Panc1 (cell line): ENCODE results near the gene CDK17. TPM values are rescaled to one million over a fixed set of nuclear protein-coding genes. Genes with fewer than 3 reads are reported as not detected.

Experiments
- ATAC-seq: fragments of 200-7000 bp; cut with Tn5 transposase; 2 replicates; pipeline ENCODE4 v1.9.1; 2020; ENCODE audit warnings: mild to moderate bottlenecking, moderate library complexity
- BruUV-seq: library from RNA; stranded (reverse); fragments of 400-500 nt; replicated peaks from 2 replicates; lab custom pipeline; 2021; lab: Mats Ljungman, UMichigan
- CTCF ChIA-PET: fragments of 300-600 bp; sonication (Branson Sonifier 250); formaldehyde crosslinking; loops from one replicate; lab custom pipeline; 2022; ENCODE audit warnings: antibody characterized with exemption; lab: Charles Lee
- POLR2A ChIA-PET: fragments of 300-600 bp; sonication (Branson Sonifier 250); formaldehyde crosslinking; loops from one replicate; lab custom pipeline; 2022; ENCODE audit warnings: antibody characterized with exemption; lab: Charles Lee
- DNase-seq: peaks from one replicate; pipeline ENCODE4 v3.0.0-alpha.2; 2010; ENCODE audit warnings: low read depth, low spot score
- H3K27ac ChIP-seq: 2 replicates; pipeline ENCODE4 v1.5.1; 2011; ENCODE audit warnings: mild to moderate bottlenecking, low read length, inconsistent platforms
- H3K27me3 ChIP-seq: fragments of 200-500 bp; sonication (Bioruptor generic); 2 replicates; pipeline ENCODE4 v1.6.0; 2014; ENCODE audit warnings: low read length, inconsistent platforms; ENCODE audit not compliant: control insufficient read depth, insufficient read depth
- H3K36me3 ChIP-seq: fragments of 200-500 bp; sonication (Bioruptor generic); 2 replicates; pipeline ENCODE4 v1.5.1; 2014; ENCODE audit warnings: inconsistent platforms, mild to moderate bottlenecking, low read length, moderate library complexity; ENCODE audit not compliant: control insufficient read depth, insufficient read depth
- H3K4me1 ChIP-seq: 2 replicates; pipeline ENCODE4 v1.5.1; 2011; ENCODE audit warnings: inconsistent platforms, mild to moderate bottlenecking, low read length, moderate library complexity; ENCODE audit not compliant: control insufficient read depth, insufficient read depth
- H3K4me3 ChIP-seq, 2 experiments: 2 replicates each; pipeline ENCODE4 v1.5.1; 2011 to 2012; ENCODE audit warnings: low read depth in 2 of 2, low read length in 2 of 2, mild to moderate bottlenecking in 2 of 2, inconsistent platforms in 1 of 2, moderate library complexity in 1 of 2
- H3K9me3 ChIP-seq: fragments of 200-500 bp; sonication (Bioruptor generic); 2 replicates; pipeline ENCODE4 v1.5.1; 2014; ENCODE audit warnings: low read depth, mild to moderate bottlenecking, inconsistent platforms, low read length, moderate library complexity; ENCODE audit not compliant: control insufficient read depth, insufficient read depth
- POLR2AphosphoS5 ChIP-seq: IDR thresholded peaks from 2 replicates; pipeline ENCODE4 v1.6.1; 2012; ENCODE audit warnings: mild to moderate bottlenecking, low read depth, low read length, moderate library complexity
- SIN3A ChIP-seq: IDR thresholded peaks from 2 replicates; pipeline ENCODE4 v1.6.1; 2012; ENCODE audit warnings: low read depth, mild to moderate bottlenecking, low read length, moderate library complexity, borderline replicate concordance; ENCODE audit not compliant: insufficient read depth
- TCF7L2 ChIP-seq: IDR thresholded peaks from 2 replicates; pipeline ENCODE4 v1.6.1; 2011; ENCODE audit warnings: mild to moderate bottlenecking, low read depth, low read length, inconsistent platforms
- in situ Hi-C: cut with HindIII; loops from 2 replicates; pipeline ENCODE4 v1.10.0; 2016; ENCODE audit warnings: low sequenced_read_pairs, low pct_unique_long_range_greater_than_20kb
- intact Hi-C: fragments of 100-400 bp; cut with micrococcal nuclease; formaldehyde crosslinking; loops from one replicate; pipeline ENCODE4 v1.10.0; 2022; ENCODE audit not compliant: unreplicated experiment
- total RNA-seq: library from RNA; stranded (reverse); gene quantifications from one replicate; pipeline ENCODE4 v1.2.1, GENCODE V29; 2021; ENCODE audit not compliant: unreplicated experiment
- TF ChIP-seq, protein P1 (sequence below), 2 experiments: IDR thresholded peaks; 2 replicates each; pipeline ENCODE4 v1.6.1; 2011 to 2012; ENCODE audit warnings: low read depth in 2 of 2, control low read depth in 1 of 2, low read length in 1 of 2, mild to moderate bottlenecking in 1 of 2, moderate library complexity in 1 of 2; ENCODE audit not compliant: insufficient read depth in 1 of 2
- TF ChIP-seq, protein P2 (sequence below): fragments of 450-650 bp; IDR thresholded peaks from 2 replicates; pipeline ENCODE4 v1.5.1; 2017; ENCODE audit warnings: mild to moderate bottlenecking

Gene CDK17
- total RNA-seq, 1 experiment from 2014 or later = 23.2 TPM

- ChIA-PET POLR2A (interaction anchor here (0.6 kb wide), 1 partner anchor 762 kb away, joined by 3 read pairs; no protein-coding TSS in a partner anchor), CTCF (no interaction called here)
- H3K9me3 ChIP-seq = no peaks in the 10 kb centered on the region
- peaks cover 7% of the 10 kb centered on the region for H3K36me3 ChIP-seq
- TF ChIP-seq, protein P1, sequence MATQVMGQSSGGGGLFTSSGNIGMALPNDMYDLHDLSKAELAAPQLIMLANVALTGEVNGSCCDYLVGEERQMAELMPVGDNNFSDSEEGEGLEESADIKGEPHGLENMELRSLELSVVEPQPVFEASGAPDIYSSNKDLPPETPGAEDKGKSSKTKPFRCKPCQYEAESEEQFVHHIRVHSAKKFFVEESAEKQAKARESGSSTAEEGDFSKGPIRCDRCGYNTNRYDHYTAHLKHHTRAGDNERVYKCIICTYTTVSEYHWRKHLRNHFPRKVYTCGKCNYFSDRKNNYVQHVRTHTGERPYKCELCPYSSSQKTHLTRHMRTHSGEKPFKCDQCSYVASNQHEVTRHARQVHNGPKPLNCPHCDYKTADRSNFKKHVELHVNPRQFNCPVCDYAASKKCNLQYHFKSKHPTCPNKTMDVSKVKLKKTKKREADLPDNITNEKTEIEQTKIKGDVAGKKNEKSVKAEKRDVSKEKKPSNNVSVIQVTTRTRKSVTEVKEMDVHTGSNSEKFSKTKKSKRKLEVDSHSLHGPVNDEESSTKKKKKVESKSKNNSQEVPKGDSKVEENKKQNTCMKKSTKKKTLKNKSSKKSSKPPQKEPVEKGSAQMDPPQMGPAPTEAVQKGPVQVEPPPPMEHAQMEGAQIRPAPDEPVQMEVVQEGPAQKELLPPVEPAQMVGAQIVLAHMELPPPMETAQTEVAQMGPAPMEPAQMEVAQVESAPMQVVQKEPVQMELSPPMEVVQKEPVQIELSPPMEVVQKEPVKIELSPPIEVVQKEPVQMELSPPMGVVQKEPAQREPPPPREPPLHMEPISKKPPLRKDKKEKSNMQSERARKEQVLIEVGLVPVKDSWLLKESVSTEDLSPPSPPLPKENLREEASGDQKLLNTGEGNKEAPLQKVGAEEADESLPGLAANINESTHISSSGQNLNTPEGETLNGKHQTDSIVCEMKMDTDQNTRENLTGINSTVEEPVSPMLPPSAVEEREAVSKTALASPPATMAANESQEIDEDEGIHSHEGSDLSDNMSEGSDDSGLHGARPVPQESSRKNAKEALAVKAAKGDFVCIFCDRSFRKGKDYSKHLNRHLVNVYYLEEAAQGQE (IDR thresholded peaks at IDR 0.05; ENCODE audit: insufficient read depth in 1 of 2, low read depth in 2 of 2, low read length in 1 of 2) = no peak
- TF ChIP-seq, protein P2, sequence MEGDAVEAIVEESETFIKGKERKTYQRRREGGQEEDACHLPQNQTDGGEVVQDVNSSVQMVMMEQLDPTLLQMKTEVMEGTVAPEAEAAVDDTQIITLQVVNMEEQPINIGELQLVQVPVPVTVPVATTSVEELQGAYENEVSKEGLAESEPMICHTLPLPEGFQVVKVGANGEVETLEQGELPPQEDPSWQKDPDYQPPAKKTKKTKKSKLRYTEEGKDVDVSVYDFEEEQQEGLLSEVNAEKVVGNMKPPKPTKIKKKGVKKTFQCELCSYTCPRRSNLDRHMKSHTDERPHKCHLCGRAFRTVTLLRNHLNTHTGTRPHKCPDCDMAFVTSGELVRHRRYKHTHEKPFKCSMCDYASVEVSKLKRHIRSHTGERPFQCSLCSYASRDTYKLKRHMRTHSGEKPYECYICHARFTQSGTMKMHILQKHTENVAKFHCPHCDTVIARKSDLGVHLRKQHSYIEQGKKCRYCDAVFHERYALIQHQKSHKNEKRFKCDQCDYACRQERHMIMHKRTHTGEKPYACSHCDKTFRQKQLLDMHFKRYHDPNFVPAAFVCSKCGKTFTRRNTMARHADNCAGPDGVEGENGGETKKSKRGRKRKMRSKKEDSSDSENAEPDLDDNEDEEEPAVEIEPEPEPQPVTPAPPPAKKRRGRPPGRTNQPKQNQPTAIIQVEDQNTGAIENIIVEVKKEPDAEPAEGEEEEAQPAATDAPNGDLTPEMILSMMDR = no peak
- TF ChIP-seq SIN3A = no peak
- TF ChIP-seq TCF7L2 = no peak
- no peak for TF ChIP-seq POLR2AphosphoS5
- ATAC-seq = no peak
- H3K27me3 ChIP-seq = no peaks in the 10 kb centered on the region
- H3K4me3 ChIP-seq = no peak overlapping the region
- in situ Hi-C loops = no loop called here
- intact Hi-C loops = no loop called here
- H3K27ac ChIP-seq = no peak overlapping the region
- no peaks in the 10 kb centered on the region for H3K4me1 ChIP-seq
- no peak for DNase-seq
- BruUV-seq = no TSS peak
Measured at GRCh38 chr12:96266238-96266637, 134.0 kb downstream of the CDK17 start.

- BruUV-seq = no TSS peak
- no peak for DNase-seq
- Histone ChIP-seq H3K4me3 (no peak overlapping the region), H3K4me1 (no peaks in the 10 kb centered on the region), H3K9me3 (no peaks in the 10 kb centered on the region), H3K27ac (no peak overlapping the region), H3K27me3 (no peaks in the 10 kb centered on the region), H3K36me3 (peaks cover 7% of the 10 kb centered on the region)
- ChIA-PET CTCF (no interaction called here), POLR2A (interaction anchor here (0.6 kb wide), 1 partner anchor 761 kb away, joined by 3 read pairs; no protein-coding TSS in a partner anchor)
- ATAC-seq = no peak
- intact Hi-C loops = no loop called here
- TF ChIP-seq, protein P2 = no peak
- TF ChIP-seq POLR2AphosphoS5 = no peak
- no peak for TF ChIP-seq TCF7L2
- TF ChIP-seq, protein P1 (IDR thresholded peaks at IDR 0.05; ENCODE audit: insufficient read depth in 1 of 2, low read depth in 2 of 2, low read length in 1 of 2) = no peak
- no peak for TF ChIP-seq SIN3A
- in situ Hi-C loops = no loop called here
Measured at GRCh38 chr12:96265836-96266235, 134.4 kb downstream of the CDK17 start.
